ENCODE results near the gene VN1R5.

VN1R5 gene

DNA sequence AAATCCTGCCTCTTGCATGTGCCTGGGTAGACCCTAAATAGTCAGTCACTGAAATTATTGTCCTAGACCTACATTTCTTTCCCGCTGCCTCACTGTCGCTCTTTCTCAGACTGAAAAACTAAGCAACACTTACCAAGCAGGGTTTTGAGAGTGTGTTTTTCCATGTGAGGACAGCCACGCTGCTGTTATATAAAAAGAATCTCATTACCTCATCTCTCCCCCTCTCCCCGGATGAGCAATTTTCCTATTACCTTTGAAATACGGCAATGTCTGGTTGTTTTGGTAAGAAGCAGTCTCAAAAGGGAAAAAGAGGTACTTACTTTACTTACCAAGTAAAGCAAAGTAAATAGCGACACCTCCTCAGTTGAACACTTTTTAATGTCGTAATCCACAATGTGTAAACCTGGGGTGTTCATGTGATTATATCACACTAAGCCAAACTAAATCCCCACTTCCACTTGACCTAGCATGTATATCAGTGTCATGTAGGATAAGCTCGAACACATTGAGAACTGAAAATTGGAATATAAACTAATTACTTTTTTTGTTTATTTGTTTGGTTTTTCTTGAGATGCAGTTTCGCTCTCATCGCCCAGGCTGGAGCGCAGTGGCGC, 12.2 kb upstream of the VN1R5 start:
- no peak for TF ChIP-seq CTCF (conservative IDR thresholded peaks at IDR 0.05; ENCODE audit: low read depth, low read length)
- H3K4me3 ChIP-seq (ENCODE audit: low read depth, low read length) = no peak overlapping the region
- DNase-seq (ENCODE audit: low read depth) = no peak

DNA sequence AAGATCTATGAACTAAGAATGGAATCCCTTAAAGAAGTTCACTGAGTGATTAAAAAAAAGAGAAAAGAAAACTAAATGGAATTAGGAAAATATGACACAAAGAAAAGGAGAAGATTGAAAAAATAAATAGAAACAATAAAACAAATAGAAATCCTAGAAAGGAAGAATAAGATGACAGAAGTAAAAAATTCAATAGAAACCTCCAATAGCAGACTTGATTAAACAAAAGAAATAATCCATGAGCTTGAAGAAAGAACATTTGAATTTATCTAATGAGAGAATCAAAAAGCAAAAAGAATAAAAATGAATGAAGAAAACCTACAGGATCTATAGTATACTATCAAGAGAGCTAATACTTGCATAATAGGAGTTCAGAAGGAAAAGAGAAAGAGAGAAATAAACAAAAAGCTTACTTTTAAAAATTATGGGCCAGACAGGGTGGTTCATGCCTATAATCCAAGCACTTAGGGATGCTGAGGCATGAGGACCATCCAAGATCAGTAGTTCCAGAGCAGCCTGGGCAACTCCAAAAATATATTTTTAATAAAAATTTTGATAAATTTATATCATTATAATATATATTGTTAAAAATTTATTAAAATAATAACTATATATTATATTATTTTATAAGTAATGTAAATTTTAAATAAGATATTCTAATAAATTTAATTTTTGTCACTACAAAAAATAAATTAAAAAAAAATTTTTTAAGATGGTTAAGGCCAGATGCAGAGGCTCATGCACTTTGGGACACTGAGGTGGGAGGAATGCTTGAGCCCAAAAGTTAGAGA, 9.4 kb upstream of the VN1R5 start:
- no peak overlapping the region for H3K4me3 ChIP-seq (ENCODE audit: low read depth, low read length)
- TF ChIP-seq CTCF (conservative IDR thresholded peaks at IDR 0.05; ENCODE audit: low read depth, low read length) = no peak
- DNase-seq (ENCODE audit: low read depth) = no peak

DNA sequence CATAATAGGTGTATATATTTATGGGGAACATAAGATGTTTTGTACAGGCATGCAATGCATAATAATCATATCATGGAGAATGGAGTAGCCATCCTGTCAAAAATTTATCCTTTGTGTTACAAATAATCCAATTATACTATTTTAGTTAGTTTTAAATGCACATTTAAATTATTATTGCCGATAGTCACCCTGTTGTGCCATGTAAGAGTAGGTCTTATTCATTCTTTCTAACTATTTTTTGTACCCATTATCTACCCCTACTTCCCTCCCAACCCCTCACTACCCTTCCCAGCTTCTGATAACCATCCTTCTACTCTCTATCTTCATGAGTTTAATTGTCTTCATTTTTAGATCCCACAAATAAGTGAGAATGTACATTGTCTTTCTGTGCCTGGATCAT, 8.3 kb upstream of the VN1R5 start:
- TF ChIP-seq CTCF (conservative IDR thresholded peaks at IDR 0.05; ENCODE audit: low read depth, low read length) = no peak
- DNase-seq (ENCODE audit: low read depth) = no peak
- H3K4me3 ChIP-seq (ENCODE audit: low read depth, low read length) = no peak overlapping the region

DNA sequence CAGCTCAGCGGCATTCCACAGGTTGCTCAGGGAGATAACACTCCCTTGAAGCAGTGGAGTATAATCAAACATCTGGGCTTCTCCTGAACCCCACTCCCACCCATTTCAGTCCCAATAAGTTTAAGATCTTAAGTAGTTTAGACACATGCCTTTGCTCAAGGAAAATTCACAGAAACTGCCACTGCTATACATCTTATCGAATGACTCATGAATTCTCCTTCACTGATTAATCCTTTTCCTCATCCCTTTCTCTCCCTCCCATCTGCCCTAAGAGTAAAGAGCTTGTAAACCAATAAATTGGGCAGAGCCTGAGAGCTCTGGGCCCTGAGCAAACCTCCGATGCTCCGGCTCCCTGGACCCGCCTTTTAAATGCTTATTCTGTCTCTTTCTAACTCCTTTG, 10.2 kb downstream of the VN1R5 start:
- no peak overlapping the region for H3K4me3 ChIP-seq (ENCODE audit: low read depth, low read length)
- peak; percentile 11 for DNase-seq (ENCODE audit: low read depth)
- no peak for TF ChIP-seq CTCF (conservative IDR thresholded peaks at IDR 0.05; ENCODE audit: low read depth, low read length)

DNA sequence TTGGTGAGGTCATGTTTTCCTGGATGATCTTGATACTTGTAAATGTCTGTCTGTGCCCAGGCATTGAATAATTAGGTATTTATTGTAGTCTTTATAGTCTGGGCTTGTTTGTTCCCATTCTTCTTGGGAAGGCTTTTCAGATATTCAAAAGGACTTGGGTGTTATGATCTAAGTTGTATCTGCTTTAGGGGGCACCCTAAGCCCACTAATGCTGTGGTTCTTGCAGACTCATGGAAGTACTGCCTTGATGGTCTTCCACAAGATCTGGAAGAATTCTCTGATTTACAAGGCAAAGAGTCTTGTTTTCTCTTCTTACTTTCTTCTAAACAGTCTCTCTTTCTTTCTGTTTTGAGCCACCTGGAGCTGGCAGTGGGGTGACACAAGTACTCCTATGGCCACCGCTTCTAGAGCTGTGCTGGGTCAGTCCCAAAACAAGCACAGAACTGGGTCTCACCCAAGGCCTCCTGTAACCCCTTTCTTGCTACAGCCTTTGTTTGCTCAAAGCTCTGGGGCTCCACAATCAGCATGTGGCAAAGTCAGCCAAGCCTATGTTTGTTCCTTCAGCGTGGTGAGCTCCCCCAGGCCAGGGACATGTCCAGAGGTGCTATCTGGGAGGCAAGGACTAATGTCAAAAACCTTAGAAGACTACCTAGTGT, 12.6 kb downstream of the VN1R5 start:
- DNase-seq (ENCODE audit: low read depth) = peak; percentile 61
- TF ChIP-seq CTCF (conservative IDR thresholded peaks at IDR 0.05; ENCODE audit: low read depth, low read length) = peak; percentile 27
- no peak overlapping the region for H3K4me3 ChIP-seq (ENCODE audit: low read depth, low read length)

DNA sequence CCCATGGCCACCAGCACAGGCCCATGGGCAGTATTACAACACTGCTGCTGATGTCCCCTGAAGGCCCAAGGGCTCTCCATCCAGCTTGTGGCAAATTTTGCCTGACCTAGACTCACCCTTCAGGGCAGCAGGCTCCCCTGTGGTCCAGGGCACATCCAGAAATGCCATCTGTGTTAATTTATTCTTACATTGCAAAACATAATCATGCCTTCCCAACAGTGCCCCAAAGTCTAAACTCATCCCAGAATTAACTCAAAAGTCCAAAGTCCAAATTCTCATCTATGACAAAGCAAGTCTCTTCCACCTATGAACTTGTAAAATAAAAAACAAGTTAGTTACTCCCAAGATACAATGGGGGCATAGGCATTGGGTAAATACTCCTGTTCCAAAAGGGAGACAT, 13.3 kb downstream of the VN1R5 start:
- TF ChIP-seq CTCF (conservative IDR thresholded peaks at IDR 0.05; ENCODE audit: low read depth, low read length) = no peak
- no peak overlapping the region for H3K4me3 ChIP-seq (ENCODE audit: low read depth, low read length)
- DNase-seq (ENCODE audit: low read depth) = no peak

All from choroid plexus epithelial cell (primary cell).